ENCODE measurements around the gene GALNT8.

The GALNT8 gene

DNA sequence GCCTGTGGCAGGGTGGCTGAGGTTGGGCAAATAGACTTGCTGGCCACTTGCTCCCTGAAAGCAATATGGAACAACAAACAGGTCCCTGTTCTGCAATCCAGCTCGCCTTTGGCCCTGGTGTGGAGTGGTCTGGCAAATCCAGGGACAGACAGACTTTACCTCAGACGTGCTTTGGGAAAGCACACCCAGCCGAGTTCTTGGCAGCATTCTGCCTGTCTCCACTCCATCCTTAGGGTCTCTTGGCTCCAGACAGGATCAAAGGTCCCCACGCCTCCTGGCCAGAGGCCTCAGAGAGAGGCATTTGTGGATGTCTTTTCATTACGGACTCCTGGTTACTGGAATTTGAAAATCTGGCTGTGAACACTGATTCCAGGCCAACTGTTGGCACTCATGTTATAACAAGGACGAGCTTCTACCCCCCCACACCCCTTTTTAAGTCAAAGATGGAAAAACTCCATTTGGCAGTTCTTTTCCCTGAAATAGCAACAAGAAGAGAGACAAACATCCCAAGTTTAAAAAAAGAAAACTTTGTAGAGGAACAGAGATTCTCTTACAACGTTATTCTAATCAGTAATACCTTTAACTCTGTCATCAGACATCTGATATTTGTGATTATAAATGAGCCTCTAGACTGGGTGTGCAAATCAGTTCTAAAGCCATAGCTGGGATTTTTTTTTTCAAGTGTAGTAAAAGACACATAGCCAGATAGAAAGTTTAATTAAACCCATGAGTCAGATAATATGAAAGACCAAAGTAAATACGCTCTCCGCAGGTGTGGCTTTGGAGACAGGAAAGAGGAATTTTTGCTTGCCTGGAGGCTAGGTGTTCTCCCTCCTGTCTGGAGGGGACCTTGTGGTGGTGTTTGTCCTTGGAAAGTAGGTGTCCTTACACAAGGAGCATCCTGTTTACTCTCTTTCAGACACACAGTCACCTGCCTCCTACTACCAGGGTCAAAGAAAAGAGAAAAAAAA lies 60.7 kb downstream of the GALNT8 start:
- WGBS, 2 donors (ENCODE audit: extremely low coverage in 2 of 2, insufficient read length in 2 of 2, insufficient replicate concordance in 1 of 2), result no CpG with 5 or more reads among the region's 9 CpGs
- no peak overlapping the region for H2BK15ac ChIP-seq (ENCODE audit: low read length)
- no peaks in the 10 kb centered on the region for H3K27me3 ChIP-seq (ENCODE audit: control insufficient read depth in 3 of 3, insufficient read depth in 3 of 3, low read depth in 1 of 3, low read length in 3 of 3)
- H3K14ac ChIP-seq (ENCODE audit: low read length), result no peak overlapping the region
- H3K9me3 ChIP-seq (replicated peaks in 1 of 2; ENCODE audit: control insufficient read depth in 2 of 2, insufficient read depth in 1 of 2, low read depth in 1 of 2, low read length in 2 of 2), result peaks cover 0 to 8% of the 10 kb centered on the region in 2 donors
- H3K18ac ChIP-seq (ENCODE audit: low read length), result no peak overlapping the region
- H3K4me2 ChIP-seq (ENCODE audit: insufficient read depth, low read length, poor library complexity, severe bottlenecking), result no peak overlapping the region
- H2BK120ac ChIP-seq (ENCODE audit: low read depth, low read length), result no peak overlapping the region
- H2BK12ac ChIP-seq (ENCODE audit: low read length), result no peak overlapping the region
- H3K9ac ChIP-seq (ENCODE audit: low read depth, low read length, poor library complexity), result no peak overlapping the region
- no peak overlapping the region for H3K27ac ChIP-seq (replicated peaks; ENCODE audit: low read length)
- H3K4me3 ChIP-seq (ENCODE audit: low read length in 2 of 2), result no peak overlapping the region
- no peak overlapping the region for H4K91ac ChIP-seq (ENCODE audit: low read depth, low read length, poor library complexity)
- H2AFZ ChIP-seq (ENCODE audit: low read length), result no peak overlapping the region
- no peak overlapping the region for H4K8ac ChIP-seq (ENCODE audit: low read depth, low read length)
- no peak overlapping the region for H2BK5ac ChIP-seq (ENCODE audit: low read length)
- no peak overlapping the region for H2AK5ac ChIP-seq (ENCODE audit: low read depth, low read length)
- no peaks in the 10 kb centered on the region for H3K79me1 ChIP-seq (ENCODE audit: low read depth, low read length)
- peaks cover 0 to 5% of the 10 kb centered on the region in 2 donors for H3K4me1 ChIP-seq (ENCODE audit: control insufficient read depth in 2 of 2, insufficient read depth in 1 of 2, low read depth in 1 of 2, low read length in 2 of 2)
- H3K36me3 ChIP-seq (replicated peaks in 1 of 2; ENCODE audit: control insufficient read depth in 2 of 2, insufficient read depth in 2 of 2, low read length in 2 of 2), result no peaks in the 10 kb centered on the region
- no peak overlapping the region for H3K4ac ChIP-seq (ENCODE audit: low read length)
- H3K23ac ChIP-seq (ENCODE audit: low read depth, low read length, poor library complexity), result no peak overlapping the region
- no peak for DNase-seq (ENCODE audit: low spot score)

DNA sequence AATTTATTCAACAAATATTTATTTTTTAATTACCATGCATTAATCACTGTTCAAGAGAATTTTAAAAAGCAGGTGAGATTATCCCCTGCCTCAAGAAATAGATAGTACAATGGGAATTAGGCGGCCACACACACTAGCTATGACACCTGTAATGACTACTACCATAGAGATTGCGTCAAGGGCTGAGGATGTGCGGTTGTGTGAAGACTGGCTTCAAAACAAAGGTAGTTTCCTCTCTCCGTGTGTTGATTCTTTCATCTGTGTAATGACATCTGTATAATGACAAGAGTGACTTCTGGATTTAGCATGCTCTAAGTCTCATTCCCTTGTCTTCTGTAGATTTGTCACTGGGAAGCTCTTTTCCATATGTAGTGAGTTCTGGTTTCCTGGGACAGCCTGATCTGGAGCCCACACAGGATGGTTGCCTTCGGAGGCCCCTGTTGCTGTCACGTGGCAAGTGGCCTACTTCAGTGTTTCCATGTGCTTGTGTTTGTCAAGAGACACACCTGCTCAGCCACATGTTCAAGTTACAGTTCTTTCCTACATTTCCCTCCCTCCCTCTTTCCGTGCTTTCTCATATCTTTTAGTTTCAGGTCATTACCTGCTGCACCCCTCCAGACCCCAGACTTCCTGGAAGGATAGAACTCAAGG lies 64.3 kb downstream of the GALNT8 start:
- WGBS, 2 donors (ENCODE audit: extremely low coverage in 2 of 2, insufficient read length in 2 of 2, insufficient replicate concordance in 1 of 2), result no CpG with 5 or more reads among the region's 7 CpGs
- no peak overlapping the region for H2BK15ac ChIP-seq (ENCODE audit: low read length)
- H4K8ac ChIP-seq (ENCODE audit: low read depth, low read length), result no peak overlapping the region
- H2BK5ac ChIP-seq (ENCODE audit: low read length), result no peak overlapping the region
- no peak overlapping the region for H3K18ac ChIP-seq (ENCODE audit: low read length)
- H2BK120ac ChIP-seq (ENCODE audit: low read depth, low read length), result no peak overlapping the region
- peaks cover 0 to 8% of the 10 kb centered on the region in 2 donors for H3K9me3 ChIP-seq (replicated peaks in 1 of 2; ENCODE audit: control insufficient read depth in 2 of 2, insufficient read depth in 1 of 2, low read depth in 1 of 2, low read length in 2 of 2)
- no peak overlapping the region for H2AFZ ChIP-seq (ENCODE audit: low read length)
- no peak overlapping the region for H3K27ac ChIP-seq (replicated peaks; ENCODE audit: low read length)
- no peak overlapping the region for H3K14ac ChIP-seq (ENCODE audit: low read length)
- H2AK5ac ChIP-seq (ENCODE audit: low read depth, low read length), result no peak overlapping the region
- no peak for DNase-seq (ENCODE audit: low spot score)
- no peak overlapping the region for H3K4me2 ChIP-seq (ENCODE audit: insufficient read depth, low read length, poor library complexity, severe bottlenecking)
- peaks cover 0 to 3% of the 10 kb centered on the region in 2 donors for H3K4me1 ChIP-seq (ENCODE audit: control insufficient read depth in 2 of 2, insufficient read depth in 1 of 2, low read depth in 1 of 2, low read length in 2 of 2)
- no peak overlapping the region for H2BK12ac ChIP-seq (ENCODE audit: low read length)
- H3K23ac ChIP-seq (ENCODE audit: low read depth, low read length, poor library complexity), result no peak overlapping the region
- H3K4me3 ChIP-seq (ENCODE audit: low read length in 2 of 2), result no peak overlapping the region
- H3K79me1 ChIP-seq (ENCODE audit: low read depth, low read length), result no peaks in the 10 kb centered on the region
- H3K36me3 ChIP-seq (replicated peaks in 1 of 2; ENCODE audit: control insufficient read depth in 2 of 2, insufficient read depth in 2 of 2, low read length in 2 of 2), result no peaks in the 10 kb centered on the region
- no peaks in the 10 kb centered on the region for H3K27me3 ChIP-seq (ENCODE audit: control insufficient read depth in 3 of 3, insufficient read depth in 3 of 3, low read depth in 1 of 3, low read length in 3 of 3)
- no peak overlapping the region for H4K91ac ChIP-seq (ENCODE audit: low read depth, low read length, poor library complexity)
- H3K9ac ChIP-seq (ENCODE audit: low read depth, low read length, poor library complexity), result no peak overlapping the region
- H3K4ac ChIP-seq (ENCODE audit: low read length), result no peak overlapping the region

DNA sequence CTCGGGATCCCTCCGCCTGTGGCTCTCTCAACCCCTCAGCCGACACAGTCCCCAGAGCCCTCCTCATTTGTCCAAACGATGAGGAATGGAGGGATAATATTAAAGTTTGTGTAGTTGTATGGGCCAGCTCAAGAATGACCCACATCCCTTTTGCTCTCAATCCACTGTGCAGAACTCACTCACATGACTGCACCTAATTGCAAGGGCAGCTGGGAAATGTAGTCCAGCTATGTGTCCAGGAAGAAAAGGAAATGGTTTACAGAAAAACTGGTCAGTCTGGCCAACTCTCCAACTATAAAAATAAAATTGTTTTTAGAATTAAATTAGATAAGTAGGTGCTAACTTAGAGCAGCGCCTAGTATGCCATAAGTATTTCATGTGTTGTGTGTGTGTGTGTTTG lies 66.6 kb downstream of the GALNT8 start:
- Histone ChIP-seq H3K9ac (ENCODE audit: low read depth, low read length, poor library complexity) (no peak overlapping the region), H3K14ac (ENCODE audit: low read length) (no peak overlapping the region), H3K4ac (ENCODE audit: low read length) (no peak overlapping the region), H4K8ac (ENCODE audit: low read depth, low read length) (no peak overlapping the region), H3K27me3 (ENCODE audit: control insufficient read depth in 3 of 3, insufficient read depth in 3 of 3, low read depth in 1 of 3, low read length in 3 of 3) (no peaks in the 10 kb centered on the region), H2AFZ (ENCODE audit: low read length) (no peak overlapping the region), H3K9me3 (replicated peaks in 1 of 2; ENCODE audit: control insufficient read depth in 2 of 2, insufficient read depth in 1 of 2, low read depth in 1 of 2, low read length in 2 of 2) (peaks cover 0 to 12% of the 10 kb centered on the region in 2 donors), H2BK12ac (ENCODE audit: low read length) (no peak overlapping the region), H2AK5ac (ENCODE audit: low read depth, low read length) (no peak overlapping the region), H3K79me1 (ENCODE audit: low read depth, low read length) (no peaks in the 10 kb centered on the region), H3K4me3 (ENCODE audit: low read length in 2 of 2) (no peak overlapping the region), H3K18ac (ENCODE audit: low read length) (no peak overlapping the region), H3K36me3 (replicated peaks in 1 of 2; ENCODE audit: control insufficient read depth in 2 of 2, insufficient read depth in 2 of 2, low read length in 2 of 2) (no peaks in the 10 kb centered on the region), H4K91ac (ENCODE audit: low read depth, low read length, poor library complexity) (no peak overlapping the region), H3K4me2 (ENCODE audit: insufficient read depth, low read length, poor library complexity, severe bottlenecking) (no peak overlapping the region), H2BK120ac (ENCODE audit: low read depth, low read length) (no peak overlapping the region), H2BK5ac (ENCODE audit: low read length) (no peak overlapping the region), H2BK15ac (ENCODE audit: low read length) (no peak overlapping the region), H3K4me1 (ENCODE audit: control insufficient read depth in 2 of 2, insufficient read depth in 1 of 2, low read depth in 1 of 2, low read length in 2 of 2) (no peaks in the 10 kb centered on the region), H3K23ac (ENCODE audit: low read depth, low read length, poor library complexity) (no peak overlapping the region), H3K27ac (replicated peaks; ENCODE audit: low read length) (no peak overlapping the region)
- WGBS, 2 donors (ENCODE audit: extremely low coverage in 2 of 2, insufficient read length in 2 of 2, insufficient replicate concordance in 1 of 2), result no CpG with 5 or more reads among the region's 5 CpGs
- DNase-seq (ENCODE audit: low spot score), result no peak

DNA sequence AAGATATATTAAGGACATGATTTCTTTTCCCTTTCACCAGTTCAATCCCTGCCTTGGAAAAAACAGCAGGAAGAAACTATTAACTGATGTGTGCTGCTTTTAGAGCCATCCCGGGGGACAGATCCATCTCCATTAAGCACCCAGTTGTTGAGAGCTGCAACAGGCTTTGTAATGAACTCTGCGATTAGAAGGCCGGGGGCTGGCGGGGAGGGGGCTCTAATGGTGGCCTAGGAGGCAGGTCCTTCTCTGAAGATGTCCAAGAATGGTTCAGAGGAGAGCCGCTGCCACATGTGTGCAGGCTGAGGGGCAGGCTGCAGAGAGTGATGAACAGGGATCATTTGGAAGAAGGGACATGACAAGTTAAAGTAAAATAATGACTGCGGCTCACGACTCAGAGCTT lies 67.8 kb downstream of the GALNT8 start:
- H2BK15ac ChIP-seq (ENCODE audit: low read length), result no peak overlapping the region
- H3K4me3 ChIP-seq (ENCODE audit: low read length in 2 of 2), result no peak overlapping the region
- H4K8ac ChIP-seq (ENCODE audit: low read depth, low read length), result no peak overlapping the region
- no peak overlapping the region for H2AFZ ChIP-seq (ENCODE audit: low read length)
- H3K14ac ChIP-seq (ENCODE audit: low read length), result no peak overlapping the region
- H3K9ac ChIP-seq (ENCODE audit: low read depth, low read length, poor library complexity), result no peak overlapping the region
- no peak overlapping the region for H2BK12ac ChIP-seq (ENCODE audit: low read length)
- no peaks in the 10 kb centered on the region for H3K36me3 ChIP-seq (replicated peaks in 1 of 2; ENCODE audit: control insufficient read depth in 2 of 2, insufficient read depth in 2 of 2, low read length in 2 of 2)
- no peak overlapping the region for H3K27ac ChIP-seq (replicated peaks; ENCODE audit: low read length)
- no peak overlapping the region for H4K91ac ChIP-seq (ENCODE audit: low read depth, low read length, poor library complexity)
- no peak for DNase-seq (ENCODE audit: low spot score)
- H3K9me3 ChIP-seq (replicated peaks in 1 of 2; ENCODE audit: control insufficient read depth in 2 of 2, insufficient read depth in 1 of 2, low read depth in 1 of 2, low read length in 2 of 2), result peaks cover 0 to 12% of the 10 kb centered on the region in 2 donors
- no peak overlapping the region for H2AK5ac ChIP-seq (ENCODE audit: low read depth, low read length)
- H3K4me2 ChIP-seq (ENCODE audit: insufficient read depth, low read length, poor library complexity, severe bottlenecking), result no peak overlapping the region
- no peak overlapping the region for H2BK120ac ChIP-seq (ENCODE audit: low read depth, low read length)
- no peaks in the 10 kb centered on the region for H3K4me1 ChIP-seq (ENCODE audit: control insufficient read depth in 2 of 2, insufficient read depth in 1 of 2, low read depth in 1 of 2, low read length in 2 of 2)
- no CpG with 5 or more reads among the region's 7 CpGs for WGBS, 2 donors (ENCODE audit: extremely low coverage in 2 of 2, insufficient read length in 2 of 2, insufficient replicate concordance in 1 of 2)
- no peak overlapping the region for H3K4ac ChIP-seq (ENCODE audit: low read length)
- no peak overlapping the region for H3K18ac ChIP-seq (ENCODE audit: low read length)
- H2BK5ac ChIP-seq (ENCODE audit: low read length), result no peak overlapping the region
- H3K27me3 ChIP-seq (ENCODE audit: control insufficient read depth in 3 of 3, insufficient read depth in 3 of 3, low read depth in 1 of 3, low read length in 3 of 3), result no peaks in the 10 kb centered on the region
- no peak overlapping the region for H3K23ac ChIP-seq (ENCODE audit: low read depth, low read length, poor library complexity)
- H3K79me1 ChIP-seq (ENCODE audit: low read depth, low read length), result no peaks in the 10 kb centered on the region

All from neuronal stem cell (in vitro differentiated cells).